ENCODE results near the gene ASPRV1.

DNA sequence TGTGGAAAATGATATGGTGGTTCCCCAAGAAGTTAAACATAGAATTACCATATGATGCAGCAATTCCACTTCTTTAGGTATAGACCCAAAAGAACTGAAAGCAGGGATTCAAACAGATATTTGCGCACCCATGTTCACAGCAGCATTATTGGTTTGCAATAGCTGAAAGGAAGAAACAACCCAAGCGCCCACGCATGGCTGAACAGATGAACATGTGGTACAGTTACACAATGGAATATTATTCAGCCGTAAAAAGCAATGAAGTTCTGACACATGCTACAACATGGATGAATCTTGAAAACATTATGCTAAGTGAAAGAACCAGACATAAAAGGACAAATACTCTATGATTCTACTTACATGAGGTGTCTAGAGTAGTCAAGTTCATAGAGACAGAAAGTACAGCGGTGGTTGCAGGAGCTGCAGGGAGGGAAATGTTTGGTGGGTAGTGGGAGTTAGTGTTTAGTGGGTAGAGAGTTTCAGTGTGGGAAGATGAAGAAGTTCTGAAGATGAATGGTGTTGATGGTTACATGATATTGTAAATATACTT is 26.7 kb upstream of the ASPRV1 start:
- TF ChIP-seq, protein P1, sequence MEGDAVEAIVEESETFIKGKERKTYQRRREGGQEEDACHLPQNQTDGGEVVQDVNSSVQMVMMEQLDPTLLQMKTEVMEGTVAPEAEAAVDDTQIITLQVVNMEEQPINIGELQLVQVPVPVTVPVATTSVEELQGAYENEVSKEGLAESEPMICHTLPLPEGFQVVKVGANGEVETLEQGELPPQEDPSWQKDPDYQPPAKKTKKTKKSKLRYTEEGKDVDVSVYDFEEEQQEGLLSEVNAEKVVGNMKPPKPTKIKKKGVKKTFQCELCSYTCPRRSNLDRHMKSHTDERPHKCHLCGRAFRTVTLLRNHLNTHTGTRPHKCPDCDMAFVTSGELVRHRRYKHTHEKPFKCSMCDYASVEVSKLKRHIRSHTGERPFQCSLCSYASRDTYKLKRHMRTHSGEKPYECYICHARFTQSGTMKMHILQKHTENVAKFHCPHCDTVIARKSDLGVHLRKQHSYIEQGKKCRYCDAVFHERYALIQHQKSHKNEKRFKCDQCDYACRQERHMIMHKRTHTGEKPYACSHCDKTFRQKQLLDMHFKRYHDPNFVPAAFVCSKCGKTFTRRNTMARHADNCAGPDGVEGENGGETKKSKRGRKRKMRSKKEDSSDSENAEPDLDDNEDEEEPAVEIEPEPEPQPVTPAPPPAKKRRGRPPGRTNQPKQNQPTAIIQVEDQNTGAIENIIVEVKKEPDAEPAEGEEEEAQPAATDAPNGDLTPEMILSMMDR (IDR thresholded peaks at IDR 0.05; ENCODE audit: low read depth, low read length, missing input control) = no peak
- TF ChIP-seq, protein P2, sequence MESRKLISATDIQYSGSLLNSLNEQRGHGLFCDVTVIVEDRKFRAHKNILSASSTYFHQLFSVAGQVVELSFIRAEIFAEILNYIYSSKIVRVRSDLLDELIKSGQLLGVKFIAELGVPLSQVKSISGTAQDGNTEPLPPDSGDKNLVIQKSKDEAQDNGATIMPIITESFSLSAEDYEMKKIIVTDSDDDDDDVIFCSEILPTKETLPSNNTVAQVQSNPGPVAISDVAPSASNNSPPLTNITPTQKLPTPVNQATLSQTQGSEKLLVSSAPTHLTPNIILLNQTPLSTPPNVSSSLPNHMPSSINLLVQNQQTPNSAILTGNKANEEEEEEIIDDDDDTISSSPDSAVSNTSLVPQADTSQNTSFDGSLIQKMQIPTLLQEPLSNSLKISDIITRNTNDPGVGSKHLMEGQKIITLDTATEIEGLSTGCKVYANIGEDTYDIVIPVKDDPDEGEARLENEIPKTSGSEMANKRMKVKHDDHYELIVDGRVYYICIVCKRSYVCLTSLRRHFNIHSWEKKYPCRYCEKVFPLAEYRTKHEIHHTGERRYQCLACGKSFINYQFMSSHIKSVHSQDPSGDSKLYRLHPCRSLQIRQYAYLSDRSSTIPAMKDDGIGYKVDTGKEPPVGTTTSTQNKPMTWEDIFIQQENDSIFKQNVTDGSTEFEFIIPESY (IDR thresholded peaks at IDR 0.05) = no peak
- TF ChIP-seq JUND (IDR thresholded peaks at IDR 0.05) (no peak), GABPA (IDR thresholded peaks at IDR 0.05 in 1 of 2, conservative IDR thresholded peaks at IDR 0.05 in 1 of 2) (no peak), EGR1 (IDR thresholded peaks at IDR 0.05; ENCODE audit: low read depth in 2 of 2) (no peak), RAD21 (IDR thresholded peaks at IDR 0.05) (no peak), SP1 (IDR thresholded peaks at IDR 0.05) (no peak)

Measured in liver (tissue), 3 donors.